ENCODE data around the gene TACC2. TPM values are rescaled to one million over a fixed set of nuclear protein-coding genes. Genes with fewer than 3 reads are reported as not detected.

The TACC2 gene
- total and polyA plus RNA-seq, 2 donors (not counting 3 experiments of a cell fraction or from before 2014, with no cell fraction given): 14.4 to 46.2 TPM

GRCh38 chr10:122020226-122020625 lies 31.3 kb downstream of the TACC2 start:
- Histone ChIP-seq H3K9ac (replicated peaks; ENCODE audit: extremely low read depth, insufficient read depth, low read length) (no peak overlapping the region), H3K4me2 (ENCODE audit: insufficient read depth, low read length) (no peak overlapping the region), H3K4me3 (replicated peaks in 1 of 3; ENCODE audit: insufficient read depth in 1 of 3, low read depth in 1 of 3, low read length in 3 of 3) (no peak overlapping the region), H3K9me1 (replicated peaks; ENCODE audit: control insufficient read depth, extremely low read depth, insufficient read depth, low read length) (no peaks in the 10 kb centered on the region), H2AFZ (ENCODE audit: low read depth, low read length) (no peak overlapping the region), H3K9me3 (replicated peaks; ENCODE audit: control insufficient read depth, insufficient read depth, low read length) (no peaks in the 10 kb centered on the region), H3K4me1 (ENCODE audit: control insufficient read depth, extremely low read depth, insufficient read depth, low read length) (no peaks in the 10 kb centered on the region), H4K20me1 (replicated peaks; ENCODE audit: control insufficient read depth, extremely low read depth, insufficient read depth, low read length) (no peaks in the 10 kb centered on the region), H3K79me2 (ENCODE audit: control insufficient read depth, insufficient read depth, low read length) (no peaks in the 10 kb centered on the region), H3K27ac (ENCODE audit: insufficient read depth, low read depth, low read length) (no peak overlapping the region), H3K36me3 (ENCODE audit: control insufficient read depth in 2 of 2, extremely low read depth in 1 of 2, insufficient read depth in 2 of 2, low read length in 2 of 2) (no peaks in the 10 kb centered on the region), H3K27me3 (ENCODE audit: control insufficient read depth in 2 of 2, insufficient read depth in 2 of 2, low read length in 2 of 2) (peaks cover 11 to 14% of the 10 kb centered on the region in 2 experiments)
- dilution Hi-C loops (cut with MboI; ENCODE audit: extremely low pct_ligation_motif_present, low sequenced_read_pairs) (no loop called here), intact Hi-C loops (cut with micrococcal nuclease) (no loop called here)
- ChIA-PET POLR2A (no interaction called here), CTCF (interaction anchor here (1.1 kb wide), 1 partner anchor 32 kb away, joined by 3 read pairs; no protein-coding TSS in a partner anchor)
- no peak for TF ChIP-seq JUN (IDR thresholded peaks at IDR 0.05; ENCODE audit: borderline replicate concordance, insufficient read depth, insufficient read length, low read depth)
- no peak for TF ChIP-seq EZH2 (IDR thresholded peaks at IDR 0.05; ENCODE audit: borderline replicate concordance, low read depth, low read length, severe bottlenecking)
- TF ChIP-seq POLR2A (IDR thresholded peaks at IDR 0.05; ENCODE audit: low read depth, low read length): no peak
- no peak for TF ChIP-seq MAX (IDR thresholded peaks at IDR 0.05; ENCODE audit: insufficient read depth, insufficient read length)
- TF ChIP-seq MYC (IDR thresholded peaks at IDR 0.05; ENCODE audit: low read depth, low read length): no peak
- BruUV-seq (replicated peaks): no TSS peak
- FAIRE-seq: no peak
- DNase-seq (ENCODE audit: low read depth, low spot score): no peak

- no peak for FAIRE-seq
Observed at GRCh38 chr10:122021379-122021778, 32.4 kb downstream of the TACC2 start.

More at GRCh38 chr10:122021379-122021778, 32.4 kb downstream of the TACC2 start:
- Histone ChIP-seq H3K27me3 (ENCODE audit: control insufficient read depth in 2 of 2, insufficient read depth in 2 of 2, low read length in 2 of 2) (peaks cover 11 to 14% of the 10 kb centered on the region in 2 experiments), H3K27ac (ENCODE audit: insufficient read depth, low read depth, low read length) (no peak overlapping the region), H3K79me2 (ENCODE audit: control insufficient read depth, insufficient read depth, low read length) (no peaks in the 10 kb centered on the region), H3K9me3 (replicated peaks; ENCODE audit: control insufficient read depth, insufficient read depth, low read length) (no peaks in the 10 kb centered on the region), H3K4me2 (ENCODE audit: insufficient read depth, low read length) (no peak overlapping the region), H3K4me1 (ENCODE audit: control insufficient read depth, extremely low read depth, insufficient read depth, low read length) (no peaks in the 10 kb centered on the region), H4K20me1 (replicated peaks; ENCODE audit: control insufficient read depth, extremely low read depth, insufficient read depth, low read length) (no peaks in the 10 kb centered on the region), H3K4me3 (replicated peaks in 1 of 3; ENCODE audit: insufficient read depth in 1 of 3, low read depth in 1 of 3, low read length in 3 of 3) (no peak overlapping the region), H3K36me3 (ENCODE audit: control insufficient read depth in 2 of 2, extremely low read depth in 1 of 2, insufficient read depth in 2 of 2, low read length in 2 of 2) (no peaks in the 10 kb centered on the region), H3K9me1 (replicated peaks; ENCODE audit: control insufficient read depth, extremely low read depth, insufficient read depth, low read length) (no peaks in the 10 kb centered on the region), H3K9ac (replicated peaks; ENCODE audit: extremely low read depth, insufficient read depth, low read length) (no peak overlapping the region), H2AFZ (ENCODE audit: low read depth, low read length) (no peak overlapping the region)
- intact Hi-C loops (cut with micrococcal nuclease): no loop called here
- no peak for TF ChIP-seq CTCF (IDR thresholded peaks at IDR 0.05; ENCODE audit: extremely low read depth in 1 of 2, insufficient read depth in 1 of 2, low read depth in 1 of 2, low read length in 2 of 2)
- no peak for TF ChIP-seq EZH2 (IDR thresholded peaks at IDR 0.05; ENCODE audit: borderline replicate concordance, low read depth, low read length, severe bottlenecking)
- no peak for TF ChIP-seq GATA2 (IDR thresholded peaks at IDR 0.05; ENCODE audit: insufficient read depth, insufficient read length, low read depth, low read length)
- TF ChIP-seq FOS (IDR thresholded peaks at IDR 0.05; ENCODE audit: borderline replicate concordance, insufficient read depth, low read length): no peak
- no peak for TF ChIP-seq POLR2A (IDR thresholded peaks at IDR 0.05; ENCODE audit: low read depth, low read length)
- TF ChIP-seq MYC (IDR thresholded peaks at IDR 0.05; ENCODE audit: low read depth, low read length): no peak
- TF ChIP-seq MAX (IDR thresholded peaks at IDR 0.05; ENCODE audit: insufficient read depth, insufficient read length): no peak
- TF ChIP-seq POLR2AphosphoS5 (IDR thresholded peaks at IDR 0.05; ENCODE audit: insufficient read depth, low read depth, low read length): no peak
- ChIA-PET CTCF (interaction anchor here (1.2 kb wide), 1 partner anchor 10 kb away, joined by 3 read pairs; no protein-coding TSS in a partner anchor), POLR2A (interaction anchor here (0.5 kb wide), 1 partner anchor 58 kb away, joined by 3 read pairs; no protein-coding TSS in a partner anchor)
- dilution Hi-C loops (cut with MboI; ENCODE audit: extremely low pct_ligation_motif_present, low sequenced_read_pairs): no loop called here
- DNase-seq (ENCODE audit: low read depth, low spot score): no peak
- BruUV-seq (replicated peaks): no TSS peak
